ENCODE data around the gene ETS1. TPM values are rescaled to one million over a fixed set of nuclear protein-coding genes. Genes with fewer than 3 reads are reported as not detected.

ETS1 gene
- polyA plus RNA-seq, 1 donor from 2014 or later, result 0.42 TPM

DNA sequence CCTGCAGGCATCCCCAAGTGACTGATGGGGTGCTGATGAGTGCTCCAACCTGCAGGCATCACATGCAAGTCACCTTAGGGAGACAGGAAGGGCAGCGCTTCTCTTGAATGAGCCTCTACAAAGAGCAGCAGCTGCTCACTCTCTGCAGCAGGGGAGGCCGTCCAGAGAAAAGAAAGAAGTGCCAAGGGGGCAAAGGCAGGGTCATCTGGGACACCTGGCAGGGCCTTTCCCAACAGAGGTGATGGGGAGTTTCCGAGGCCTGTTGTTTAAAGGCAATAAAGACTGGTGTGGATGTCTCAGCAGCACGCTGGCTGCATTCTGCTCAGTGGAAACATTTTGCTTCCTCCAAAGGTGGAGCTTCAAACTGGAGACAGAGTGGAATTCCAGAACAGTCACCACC, 113.7 kb downstream of the ETS1 start:
- TF ChIP-seq EZH2 (IDR thresholded peaks at IDR 0.05; ENCODE audit: borderline replicate concordance, insufficient read depth, low read length, poor library complexity, severe bottlenecking), result no peak
- no peak for TF ChIP-seq POLR2AphosphoS5 (IDR thresholded peaks at IDR 0.05)
- H3K36me3 ChIP-seq (ENCODE audit: insufficient read depth, low read length), result no peaks in the 10 kb centered on the region
- H3K79me2 ChIP-seq (replicated peaks; ENCODE audit: insufficient read depth, low read length), result no peaks in the 10 kb centered on the region
- no peaks in the 10 kb centered on the region for H3K9me3 ChIP-seq (ENCODE audit: low read length)
- no peak overlapping the region for H3K4me2 ChIP-seq (ENCODE audit: low read length)
- H2AFZ ChIP-seq (ENCODE audit: low read depth, low read length), result no peak overlapping the region
- no peaks in the 10 kb centered on the region for H4K20me1 ChIP-seq (ENCODE audit: insufficient read depth)
- no peak overlapping the region for H3K27ac ChIP-seq (ENCODE audit: low read length)
- no peak overlapping the region for H3K9ac ChIP-seq (ENCODE audit: low read length)
- H3K4me3 ChIP-seq (ENCODE audit: low read length), result no peak overlapping the region
- H3K27me3 ChIP-seq (ENCODE audit: insufficient read depth, low read depth, low read length), result no peaks in the 10 kb centered on the region
- H3F3A ChIP-seq (ENCODE audit: insufficient read depth, low read length, poor library complexity, severe bottlenecking), result no peaks in the 10 kb centered on the region
- H3K9me2 ChIP-seq (ENCODE audit: insufficient read depth, low read length), result no peaks in the 10 kb centered on the region

- no peaks in the 10 kb centered on the region for H3K9me3 ChIP-seq (ENCODE audit: low read length)
- H3K27me3 ChIP-seq (ENCODE audit: insufficient read depth, low read depth, low read length), result no peaks in the 10 kb centered on the region
- TF ChIP-seq, protein P1, sequence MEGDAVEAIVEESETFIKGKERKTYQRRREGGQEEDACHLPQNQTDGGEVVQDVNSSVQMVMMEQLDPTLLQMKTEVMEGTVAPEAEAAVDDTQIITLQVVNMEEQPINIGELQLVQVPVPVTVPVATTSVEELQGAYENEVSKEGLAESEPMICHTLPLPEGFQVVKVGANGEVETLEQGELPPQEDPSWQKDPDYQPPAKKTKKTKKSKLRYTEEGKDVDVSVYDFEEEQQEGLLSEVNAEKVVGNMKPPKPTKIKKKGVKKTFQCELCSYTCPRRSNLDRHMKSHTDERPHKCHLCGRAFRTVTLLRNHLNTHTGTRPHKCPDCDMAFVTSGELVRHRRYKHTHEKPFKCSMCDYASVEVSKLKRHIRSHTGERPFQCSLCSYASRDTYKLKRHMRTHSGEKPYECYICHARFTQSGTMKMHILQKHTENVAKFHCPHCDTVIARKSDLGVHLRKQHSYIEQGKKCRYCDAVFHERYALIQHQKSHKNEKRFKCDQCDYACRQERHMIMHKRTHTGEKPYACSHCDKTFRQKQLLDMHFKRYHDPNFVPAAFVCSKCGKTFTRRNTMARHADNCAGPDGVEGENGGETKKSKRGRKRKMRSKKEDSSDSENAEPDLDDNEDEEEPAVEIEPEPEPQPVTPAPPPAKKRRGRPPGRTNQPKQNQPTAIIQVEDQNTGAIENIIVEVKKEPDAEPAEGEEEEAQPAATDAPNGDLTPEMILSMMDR (IDR thresholded peaks at IDR 0.05; ENCODE audit: poor library complexity, severe bottlenecking), result no peak
- TF ChIP-seq EZH2 (IDR thresholded peaks at IDR 0.05; ENCODE audit: borderline replicate concordance, insufficient read depth, low read length, poor library complexity, severe bottlenecking) (no peak), TAF1 (IDR thresholded peaks at IDR 0.05; ENCODE audit: low read depth) (no peak), REST (IDR thresholded peaks at IDR 0.05; ENCODE audit: borderline replicate concordance) (no peak), SMC3 (conservative IDR thresholded peaks at IDR 0.05; ENCODE audit: poor library complexity) (no peak), EP300 (conservative IDR thresholded peaks at IDR 0.05; ENCODE audit: poor library complexity, severe bottlenecking) (no peak), MXI1 (conservative IDR thresholded peaks at IDR 0.05; ENCODE audit: poor library complexity, severe bottlenecking) (no peak)
- no peak overlapping the region for H3K4me3 ChIP-seq (ENCODE audit: low read length)
- no peak overlapping the region for H3K4me2 ChIP-seq (ENCODE audit: low read length)
- H3K9me2 ChIP-seq (ENCODE audit: insufficient read depth, low read length), result no peaks in the 10 kb centered on the region
- no peak overlapping the region for H3K27ac ChIP-seq (ENCODE audit: low read length)
- no peak overlapping the region for H3K9ac ChIP-seq (ENCODE audit: low read length)
- H3K79me2 ChIP-seq (replicated peaks; ENCODE audit: insufficient read depth, low read length), result no peaks in the 10 kb centered on the region
- no peaks in the 10 kb centered on the region for H3F3A ChIP-seq (ENCODE audit: insufficient read depth, low read length, poor library complexity, severe bottlenecking)
- no peaks in the 10 kb centered on the region for H3K36me3 ChIP-seq (ENCODE audit: insufficient read depth, low read length)
- H4K20me1 ChIP-seq (ENCODE audit: insufficient read depth), result no peaks in the 10 kb centered on the region
- no peak overlapping the region for H2AFZ ChIP-seq (ENCODE audit: low read depth, low read length)
These were observed 114.9 kb downstream of the ETS1 start for GRCh38 chr11:128472128-128473089.
